Cortex of kidney (tissue), 1 donor: ENCODE measurements around the gene RHCG.

Experiments used
- DNase-seq: peaks from one replicate; lab custom pipeline; 2025; lab: John Stamatoyannopoulos, UW

The RHCG gene

GRCh38 chr15:89496155-89497098, at the start of gene RHCG:
RHCG (minus strand) TSS chr15:89496583; CDS start chr15:89496544, 39 bp downstream.
- no peak for DNase-seq

GRCh38 chr15:89543389-89543788, 47.0 kb upstream of the RHCG start:
- no peak for DNase-seq

GRCh38 chr15:89542369-89542768, 46.0 kb upstream of the RHCG start:
- no peak for DNase-seq

GRCh38 chr15:89539027-89539426, 42.6 kb upstream of the RHCG start:
- DNase-seq: no peak

GRCh38 chr15:89533861-89534544, 37.6 kb upstream of the RHCG start:
- DNase-seq: no peak

- no peak for DNase-seq
These were observed 35.6 kb upstream of the RHCG start for GRCh38 chr15:89531796-89532537.

- no peak for DNase-seq
These were observed 34.6 kb upstream of the RHCG start for GRCh38 chr15:89530976-89531375.

- DNase-seq: no peak
These were observed 32.5 kb upstream of the RHCG start for GRCh38 chr15:89528757-89529352.

GRCh38 chr15:89526601-89527441, 30.4 kb upstream of the RHCG start:
- no peak for DNase-seq

- no peak for DNase-seq
These were observed 29.8 kb upstream of the RHCG start for GRCh38 chr15:89526181-89526580.

- DNase-seq: no peak
These were observed 27.8 kb upstream of the RHCG start for GRCh38 chr15:89524184-89524583.

- DNase-seq: no peak
These were observed 26.7 kb upstream of the RHCG start for GRCh38 chr15:89523101-89523500.

- DNase-seq: no peak
These were observed 25.2 kb upstream of the RHCG start for GRCh38 chr15:89521605-89522004.

GRCh38 chr15:89515477-89515876, 19.1 kb upstream of the RHCG start:
- no peak for DNase-seq

- no peak for DNase-seq
These were observed 18.4 kb upstream of the RHCG start for GRCh38 chr15:89514596-89515406.

- DNase-seq: no peak
These were observed 17.8 kb upstream of the RHCG start for GRCh38 chr15:89514186-89514585.

GRCh38 chr15:89513284-89513683, 16.9 kb upstream of the RHCG start:
- no peak for DNase-seq

GRCh38 chr15:89512631-89513030, 16.2 kb upstream of the RHCG start:
- no peak for DNase-seq

GRCh38 chr15:89506026-89506686, 9.8 kb upstream of the RHCG start:
- no peak for DNase-seq

GRCh38 chr15:89504166-89504565, 7.8 kb upstream of the RHCG start:
- DNase-seq: no peak
